GM18873 (cell line): ENCODE data around the gene ARHGAP6.

Source experiments
- ATAC-seq: cut with Tn5 transposase; IDR thresholded peaks from one replicate; pipeline ENCODE4 v1.9.1; 2021; ENCODE audit warnings: mild to moderate bottlenecking, moderate library complexity, moderate number of reproducible peaks; ENCODE audit not compliant: unreplicated experiment, low FRiP score

The ARHGAP6 gene

GRCh38 chrX:11665168-11666111, at the start of gene ARHGAP6:
ARHGAP6 (minus strand) TSS chrX:11665920; CDS start chrX:11664828, 1,092 bp downstream.
- ATAC-seq: no peak

DNA sequence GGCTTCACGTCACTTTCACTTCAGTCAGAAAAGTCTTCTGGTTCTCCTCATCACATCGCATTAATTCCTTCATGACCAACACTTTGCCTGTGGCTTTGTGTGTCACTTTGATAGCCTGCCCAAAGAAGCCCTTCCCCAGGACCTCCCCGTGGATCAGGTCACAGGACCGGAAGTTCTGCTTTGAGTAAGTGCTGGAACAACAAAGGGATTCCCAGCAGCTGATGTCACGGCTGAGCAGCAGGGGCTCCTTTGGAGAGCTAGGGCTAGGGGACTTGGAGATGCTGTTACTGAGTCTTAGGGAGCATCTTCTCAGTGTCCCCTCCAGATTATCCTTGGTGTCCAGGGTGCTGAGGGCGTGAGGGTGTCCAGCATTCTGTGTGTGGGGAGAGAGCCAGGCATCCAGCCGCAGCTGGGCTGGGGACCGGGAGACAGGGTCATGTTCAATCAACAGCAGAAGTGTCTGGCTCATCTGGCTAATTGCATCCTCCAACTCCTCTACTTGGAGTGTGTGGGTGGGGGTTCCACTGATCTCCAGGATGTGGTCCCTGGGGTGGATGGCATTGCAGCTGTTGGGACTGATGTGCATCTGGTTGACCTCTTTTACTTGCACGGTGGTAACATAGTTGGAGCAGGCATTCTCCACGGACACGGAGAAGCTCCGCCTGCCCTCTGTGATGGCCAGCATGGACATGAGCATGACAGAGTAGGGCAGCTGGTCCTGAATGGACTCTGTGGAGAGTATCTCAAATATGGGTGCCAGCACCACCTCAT, 39.2 kb upstream of the ARHGAP6 start:
- no peak for ATAC-seq

- no peak for ATAC-seq
Observed at GRCh38 chrX:11703855-11704254, 38.1 kb upstream of the ARHGAP6 start.

DNA sequence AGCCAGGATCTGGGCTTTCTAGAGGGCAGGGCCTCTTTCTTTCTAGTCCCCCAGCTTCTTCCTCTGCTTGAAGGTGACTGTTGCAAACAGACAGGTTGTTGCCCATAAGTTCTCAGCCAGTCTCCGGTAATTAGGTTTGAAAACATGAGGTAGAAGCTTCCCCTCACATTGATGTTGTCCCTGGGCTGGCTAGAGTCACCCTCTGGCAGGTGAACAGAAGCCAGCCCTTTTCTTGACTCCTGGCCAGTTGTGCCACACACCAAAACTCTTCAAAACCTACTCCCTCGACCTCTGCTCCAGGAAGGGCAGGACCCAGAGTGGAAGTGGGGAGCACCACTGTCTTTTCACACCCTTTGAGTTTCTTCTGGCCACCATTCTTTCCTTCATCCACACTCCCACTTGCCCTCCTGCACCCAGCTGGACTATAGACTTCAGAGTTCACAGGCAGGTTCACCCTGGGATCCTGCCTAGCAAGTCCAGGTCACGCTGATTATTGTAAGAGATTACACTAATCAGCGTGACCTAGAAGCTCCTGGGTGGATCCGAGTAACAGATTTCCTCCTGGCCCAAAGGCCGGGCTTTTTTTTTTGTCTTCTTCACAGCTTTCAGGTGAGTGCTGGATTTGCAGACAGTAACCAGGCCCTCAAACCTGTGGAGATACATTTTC, 37.4 kb upstream of the ARHGAP6 start:
- ATAC-seq: no peak

- no peak for ATAC-seq
Observed at GRCh38 chrX:11702420-11702819, 36.7 kb upstream of the ARHGAP6 start.

DNA sequence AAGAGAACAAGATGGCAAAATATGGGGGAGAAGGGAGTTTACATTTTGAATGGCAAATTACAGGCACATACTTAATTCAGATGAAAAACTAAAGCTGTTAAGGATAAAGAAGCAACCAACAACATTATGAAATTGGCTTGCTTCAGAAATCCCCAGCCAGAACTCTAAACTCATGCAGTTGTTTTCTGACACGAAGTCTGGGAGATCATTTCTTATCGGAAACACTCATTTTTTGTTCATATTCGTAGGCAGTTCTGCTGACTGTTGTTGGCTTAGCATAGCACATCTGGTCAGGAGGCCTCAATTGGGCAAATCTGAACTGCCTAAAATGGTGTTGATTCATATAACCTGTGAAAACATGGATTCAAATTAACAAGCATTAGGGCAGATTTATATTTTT, 33.0 kb upstream of the ARHGAP6 start:
- no peak for ATAC-seq

- no peak for ATAC-seq
Observed at GRCh38 chrX:11688201-11688600, 22.5 kb upstream of the ARHGAP6 start.

DNA sequence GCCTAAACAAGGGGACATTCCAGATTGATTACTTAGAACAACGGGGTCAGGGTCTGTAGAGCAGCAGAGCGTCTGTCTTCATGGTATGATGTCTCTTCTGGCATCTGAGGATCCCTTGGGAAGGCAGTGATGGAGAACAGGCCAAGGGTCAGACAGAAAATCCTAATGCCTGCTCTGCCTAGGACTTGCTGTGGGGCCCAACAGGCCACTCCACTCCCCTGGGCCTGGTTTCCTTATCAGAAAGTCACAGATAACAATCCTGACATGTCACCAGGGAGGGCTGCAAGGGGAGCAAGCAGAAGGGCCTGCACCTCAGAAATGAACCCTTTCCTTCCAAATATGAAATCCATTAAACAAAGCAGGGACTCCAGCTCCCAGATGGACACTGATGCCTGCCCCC, 21.4 kb upstream of the ARHGAP6 start:
- no peak for ATAC-seq

- no peak for ATAC-seq
Observed at GRCh38 chrX:11683057-11683456, 17.3 kb upstream of the ARHGAP6 start.

DNA sequence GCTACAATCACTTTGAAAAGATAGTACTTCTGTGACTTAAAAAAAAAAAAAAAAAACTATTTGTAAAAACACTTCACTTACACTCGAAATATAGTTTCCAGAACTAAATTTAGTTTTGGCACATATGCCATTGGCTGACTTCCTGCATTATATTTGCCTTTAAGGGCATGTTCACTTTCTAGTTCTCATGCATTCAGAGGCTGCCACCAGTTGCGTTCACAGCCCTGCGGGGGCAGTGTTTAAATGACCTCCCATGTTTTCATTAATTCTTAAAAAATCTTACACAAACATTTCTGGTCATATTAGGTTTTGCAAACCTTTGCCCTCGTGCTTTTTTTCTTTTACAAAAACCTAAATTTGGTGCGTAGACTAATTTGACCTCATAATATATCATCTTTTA, 12.4 kb upstream of the ARHGAP6 start:
- no peak for ATAC-seq

- ATAC-seq: no peak
Observed at GRCh38 chrX:11672213-11672612, 6.5 kb upstream of the ARHGAP6 start.

GRCh38 chrX:11670316-11670715, 4.6 kb upstream of the ARHGAP6 start:
- no peak for ATAC-seq

GRCh38 chrX:11666952-11667685, 1.4 kb upstream of the ARHGAP6 start:
- ATAC-seq: no peak

GRCh38 chrX:11666164-11666563, 444 bp upstream of the ARHGAP6 start:
- no peak for ATAC-seq

DNA sequence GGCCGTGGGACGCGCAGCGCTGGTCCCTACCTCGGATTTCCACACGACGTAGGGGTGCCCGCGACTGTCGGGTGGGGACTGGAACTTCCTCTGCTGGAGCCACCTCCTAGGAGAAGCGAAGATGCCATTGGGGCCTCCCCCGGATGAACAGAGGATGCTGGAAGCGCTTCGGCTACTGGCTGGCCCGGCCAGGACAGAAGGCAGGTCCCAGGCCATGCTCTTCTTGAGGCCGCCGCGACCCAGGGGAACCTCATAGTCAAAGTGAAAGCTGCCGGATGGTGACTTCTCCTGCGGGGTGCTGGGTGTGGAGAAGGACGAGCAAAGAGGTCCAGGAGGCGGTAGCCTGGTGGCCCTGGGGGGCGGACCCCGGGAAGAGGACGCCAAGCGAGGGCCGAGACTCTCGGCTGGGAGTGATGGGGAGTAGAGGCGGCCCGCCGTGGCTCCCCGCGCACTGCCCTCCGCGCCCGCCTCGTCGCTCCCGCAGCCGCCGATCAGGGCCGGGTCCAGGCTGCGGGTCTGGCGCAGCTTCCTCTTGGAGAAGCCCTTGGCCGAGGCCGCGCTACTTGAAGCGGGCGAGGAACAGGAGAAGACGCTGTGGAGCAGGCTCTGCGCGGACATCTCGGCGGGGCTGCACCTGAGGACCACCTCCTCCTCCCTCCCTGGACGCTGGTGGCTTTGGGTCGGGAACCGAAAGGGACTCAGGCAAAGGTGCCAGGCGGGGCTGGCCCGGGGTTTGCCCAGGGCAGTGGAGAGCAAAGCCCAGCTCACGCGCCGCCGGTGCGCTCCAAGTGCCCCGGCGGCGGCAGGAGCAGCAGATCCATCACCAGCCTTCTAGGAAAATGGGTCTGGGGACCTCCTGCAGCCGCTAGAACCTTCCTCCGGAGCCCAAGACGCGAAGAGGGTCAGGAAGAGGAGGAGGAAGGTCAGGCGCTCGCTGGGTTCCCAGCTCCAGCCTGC, 1.2 kb downstream of the ARHGAP6 start:
- ATAC-seq: no peak

- ATAC-seq: no peak
Observed at GRCh38 chrX:11663875-11664210, 1.9 kb downstream of the ARHGAP6 start.

DNA sequence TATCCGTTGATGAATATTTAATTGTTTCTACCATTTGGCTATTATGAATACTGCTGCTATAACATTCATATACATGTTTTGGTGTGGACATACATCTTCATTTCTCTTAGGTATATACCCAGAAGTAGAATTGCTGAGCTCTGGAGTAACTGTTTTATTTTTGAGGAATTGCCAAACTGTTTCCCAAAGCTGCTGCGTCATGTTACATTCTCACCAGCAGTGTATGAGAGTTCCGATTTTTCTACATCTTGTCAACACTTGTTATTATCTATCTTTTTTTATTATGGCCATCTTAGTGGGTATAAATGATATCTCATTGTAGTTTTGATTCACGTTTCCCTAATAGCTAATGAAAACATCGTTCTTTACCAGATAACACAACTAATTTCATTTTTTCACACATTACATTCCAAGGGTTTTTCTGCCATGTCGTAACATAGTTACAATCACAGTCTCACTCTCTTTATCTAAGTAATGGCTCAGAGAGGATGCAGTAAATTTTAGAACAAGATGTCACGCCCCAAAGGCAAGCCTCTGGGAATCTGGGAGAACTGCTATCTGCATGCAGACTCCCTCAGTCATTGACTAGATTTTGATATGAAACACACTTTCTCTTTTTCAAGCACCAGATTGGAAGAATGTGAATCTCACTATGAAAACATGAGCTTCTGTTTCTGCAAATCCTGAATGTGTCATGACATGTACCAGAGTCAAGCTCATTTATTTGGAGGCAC, 10.3 kb downstream of the ARHGAP6 start:
- ATAC-seq: no peak

DNA sequence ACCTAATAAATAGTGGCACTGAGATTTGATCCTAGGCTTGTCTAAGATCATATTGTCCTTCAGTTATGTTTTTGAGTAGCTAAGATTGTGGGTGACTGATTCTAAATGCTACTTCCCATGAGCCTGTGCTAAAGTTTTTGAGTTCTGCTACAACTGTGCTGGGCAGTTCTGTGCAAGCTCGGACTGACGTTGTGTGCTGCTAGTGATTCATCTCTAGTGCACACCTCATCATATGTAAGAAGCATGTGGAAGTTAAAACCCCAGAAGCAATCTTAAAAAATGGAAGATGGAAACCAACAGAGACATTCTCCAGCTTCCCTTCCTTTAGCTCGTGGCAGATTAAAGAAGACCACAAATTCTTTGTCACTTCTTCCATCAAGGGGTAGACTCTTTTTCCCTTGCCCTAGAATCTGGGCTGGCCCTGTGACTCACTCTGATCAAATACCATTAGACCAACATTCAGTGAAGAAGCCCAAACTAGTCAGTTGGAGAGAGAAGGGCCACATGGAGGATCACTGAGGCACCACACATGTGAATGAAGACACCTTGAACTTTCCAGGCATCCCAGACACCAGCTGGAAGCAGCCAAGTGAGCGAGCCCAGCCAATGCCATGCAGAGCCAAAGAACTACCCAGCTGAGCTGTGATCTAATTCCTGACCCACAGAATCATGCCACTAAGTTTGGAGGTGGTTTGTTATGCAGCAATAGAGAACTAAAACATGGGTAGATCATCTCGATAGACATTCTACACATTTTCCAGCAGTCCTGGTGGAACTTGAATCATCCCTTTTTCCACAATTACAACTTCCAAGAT, 16.8 kb downstream of the ARHGAP6 start:
- ATAC-seq: no peak
